OCI-LY1 (cell line): ENCODE results near the gene SLU7.

Experiments used
- CTCF ChIP-seq: fragments of 200-600 bp; sonication (generic), shearing (Covaris generic); IDR thresholded peaks from 2 replicates; pipeline ENCODE4 v1.5.1; 2017; ENCODE audit warnings: mild to moderate bottlenecking, antibody characterized with exemption, low read length, moderate library complexity, mixed read lengths
- EZH2 ChIP-seq: fragments of 200-600 bp; sonication (generic), shearing (Covaris generic); IDR thresholded peaks from 2 replicates; pipeline ENCODE4 v1.8.0; 2017; ENCODE audit warnings: borderline replicate concordance, mixed run types, mild to moderate bottlenecking, antibody characterized with exemption, low read length, moderate library complexity, mixed read lengths

- TF ChIP-seq CTCF (no peak), EZH2 (no peak)
These were observed at the start of gene SLU7 for GRCh38 chr5:160418561-160419457.
